Neural progenitor cell (in vitro differentiated cells): Measurements from ENCODE around the gene BTF3. TPM values are rescaled to one million over a fixed set of nuclear protein-coding genes. Genes with fewer than 3 reads are reported as not detected.

Experiments used
- DNase-seq: peaks from one replicate; pipeline ENCODE4 v3.0.0-alpha.2; 2016; ENCODE audit warnings: low spot score
- H2AFZ ChIP-seq: fragments of 200-600 bp; sonication (generic); replicated peaks from 2 replicates; pipeline ENCODE4 v1.6.1; 2016; ENCODE audit warnings: antibody characterized with exemption
- H3F3A ChIP-seq: fragments of 200-600 bp; sonication (generic); 2 replicates; pipeline ENCODE4 v1.6.1; 2016; ENCODE audit warnings: antibody characterized with exemption, low read depth
- H3K27ac ChIP-seq: fragments of 200-600 bp; sonication (generic); 2 replicates; pipeline ENCODE4 v1.5.1; 2016; ENCODE audit warnings: mild to moderate bottlenecking
- H3K27me3 ChIP-seq: fragments of 200-600 bp; sonication (generic); 2 replicates; pipeline ENCODE4 v1.6.1; 2016; ENCODE audit warnings: mild to moderate bottlenecking, moderate library complexity
- H3K36me3 ChIP-seq: fragments of 200-600 bp; sonication (generic); 2 replicates; pipeline ENCODE4 v1.5.1; 2016
- H3K4me1 ChIP-seq: fragments of 200-600 bp; sonication (generic); 2 replicates; pipeline ENCODE4 v1.6.1; 2016; ENCODE audit warnings: mixed run types
- H3K4me2 ChIP-seq: fragments of 200-600 bp; sonication (generic); 2 replicates; pipeline ENCODE4 v1.6.1; 2016
- H3K4me3 ChIP-seq: fragments of 200-600 bp; sonication (generic); 2 replicates; pipeline ENCODE4 v1.5.1; 2016
- H3K79me2 ChIP-seq: fragments of 200-600 bp; sonication (generic); 2 replicates; pipeline ENCODE4 v1.6.1; 2016; ENCODE audit warnings: low read depth
- H3K9ac ChIP-seq: fragments of 200-600 bp; sonication (generic); 2 replicates; pipeline ENCODE4 v1.6.1; 2016
- H3K9me3 ChIP-seq: fragments of 200-600 bp; sonication (generic); 2 replicates; pipeline ENCODE4 v1.5.1; 2016; ENCODE audit warnings: low read depth
- H4K20me1 ChIP-seq: fragments of 200-600 bp; sonication (generic); 2 replicates; pipeline ENCODE4 v1.6.1; 2016; ENCODE audit warnings: low read depth
- H3K27ac Mint-ChIP-seq: 3 replicates; pipeline ENCODE4 v1.8.0; 2021; ENCODE audit warnings: mixed read lengths
- H3K27me3 Mint-ChIP-seq: 2 replicates; pipeline ENCODE4 v1.8.0; 2022; ENCODE audit warnings: low read depth, mild to moderate bottlenecking, inconsistent platforms, moderate library complexity, mixed read lengths; ENCODE audit not compliant: insufficient read depth
- H3K36me3 Mint-ChIP-seq: 3 replicates; pipeline ENCODE4 v1.8.0; 2021; ENCODE audit warnings: mixed read lengths
- H3K4me1 Mint-ChIP-seq: 3 replicates; pipeline ENCODE4 v1.8.0; 2021; ENCODE audit warnings: mixed read lengths
- H3K4me3 Mint-ChIP-seq: 3 replicates; pipeline ENCODE4 v1.8.0; 2021; ENCODE audit warnings: mild to moderate bottlenecking, moderate library complexity, mixed read lengths
- H3K9me3 Mint-ChIP-seq: 3 replicates; pipeline ENCODE4 v1.8.0; 2020; ENCODE audit warnings: mixed read lengths
- CTCF ChIP-seq: fragments of 200-600 bp; sonication (generic); IDR thresholded peaks from 2 replicates; pipeline ENCODE4 v1.5.1; 2017; ENCODE audit warnings: antibody characterized with exemption, mild to moderate bottlenecking
- EZH2 ChIP-seq: fragments of 200-600 bp; sonication (generic); IDR thresholded peaks from 2 replicates; pipeline ENCODE4 v1.6.1; 2017; ENCODE audit warnings: antibody characterized with exemption, mild to moderate bottlenecking, moderate library complexity
- EZH2phosphoT487 ChIP-seq: fragments of 200-600 bp; sonication (generic); IDR thresholded peaks from 2 replicates; pipeline ENCODE4 v1.6.1; 2017; ENCODE audit warnings: antibody characterized with exemption
- total RNA-seq: library from RNA; depleted of rRNA; stranded (reverse); fragments of >200 nt; gene quantifications from 2 replicates; pipeline ENCODE4 v1.2.3, GENCODE V29; 2015; ENCODE audit warnings: low replicate concordance

BTF3 gene
- total RNA-seq, 1 donor from 2014 or later = 885 TPM

GRCh38 chr5:73494721-73495120 is 3.5 kb upstream of the BTF3 start:
- Histone ChIP-seq H3K79me2 (peaks cover 30% of the 10 kb centered on the region), H3K9ac (no peak overlapping the region), H3K4me3 (no peak overlapping the region), H3K4me2 (no peak overlapping the region), H3K36me3 (no peaks in the 10 kb centered on the region), H4K20me1 (peaks cover 6% of the 10 kb centered on the region), H3K27ac (no peak overlapping the region), H2AFZ (no peak overlapping the region), H3K4me1 (peaks cover 14% of the 10 kb centered on the region), H3K9me3 (no peaks in the 10 kb centered on the region), H3F3A (peaks cover 12% of the 10 kb centered on the region), H3K27me3 (no peaks in the 10 kb centered on the region)
- H3K9me3 Mint-ChIP-seq = no peaks in the 10 kb centered on the region
- peaks cover 14% of the 10 kb centered on the region for H3K4me1 Mint-ChIP-seq
- no peak for DNase-seq
- no peak overlapping the region for H3K4me3 Mint-ChIP-seq
- H3K27ac Mint-ChIP-seq = no peak overlapping the region
- H3K27me3 Mint-ChIP-seq = no peaks in the 10 kb centered on the region
- H3K36me3 Mint-ChIP-seq = no peaks in the 10 kb centered on the region
- TF ChIP-seq EZH2phosphoT487 (no peak), EZH2 (no peak), CTCF (no peak)

DNA sequence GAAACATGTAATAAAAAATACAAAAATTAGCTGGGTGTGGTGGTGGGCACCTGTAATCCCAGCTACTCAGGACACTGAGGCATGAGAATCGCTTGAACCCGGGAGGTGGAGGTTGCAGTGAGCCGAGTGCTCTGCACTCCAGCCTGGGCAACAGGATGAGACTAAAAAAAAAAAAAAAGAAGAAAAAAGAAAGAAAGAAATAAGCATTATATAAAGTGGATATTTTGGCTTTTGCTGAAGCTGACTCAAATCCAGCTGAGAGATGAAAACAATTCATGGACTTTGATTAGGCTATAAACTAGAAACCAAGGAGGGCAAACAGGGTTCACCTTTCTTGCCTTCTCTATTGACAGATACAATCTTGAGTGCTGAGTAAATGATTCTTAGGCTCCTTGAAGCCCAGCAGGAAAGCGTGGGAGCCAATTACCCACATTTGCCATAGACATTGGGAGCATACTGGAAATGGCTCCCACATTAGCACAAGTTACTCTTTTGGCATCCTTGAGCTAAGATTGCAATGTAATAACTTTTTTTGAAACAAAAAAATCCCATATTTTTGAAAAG is 2.4 kb upstream of the BTF3 start:
- Mint-ChIP-seq H3K9me3 (no peaks in the 10 kb centered on the region), H3K4me3 (no peak overlapping the region), H3K27me3 (no peaks in the 10 kb centered on the region), H3K36me3 (no peaks in the 10 kb centered on the region), H3K27ac (no peak overlapping the region), H3K4me1 (peaks cover 20% of the 10 kb centered on the region)
- Histone ChIP-seq H3K27me3 (no peaks in the 10 kb centered on the region), H2AFZ (no peak overlapping the region), H3K4me1 (peaks cover 24% of the 10 kb centered on the region), H3F3A (peaks cover 12% of the 10 kb centered on the region), H3K27ac (no peak overlapping the region), H3K9me3 (no peaks in the 10 kb centered on the region), H3K36me3 (peaks cover 8% of the 10 kb centered on the region), H3K79me2 (peaks cover 42% of the 10 kb centered on the region), H3K9ac (no peak overlapping the region), H3K4me2 (no peak overlapping the region), H3K4me3 (no peak overlapping the region), H4K20me1 (peaks cover 17% of the 10 kb centered on the region)
- TF ChIP-seq CTCF (no peak), EZH2phosphoT487 (no peak), EZH2 (no peak)
- no peak for DNase-seq

DNA sequence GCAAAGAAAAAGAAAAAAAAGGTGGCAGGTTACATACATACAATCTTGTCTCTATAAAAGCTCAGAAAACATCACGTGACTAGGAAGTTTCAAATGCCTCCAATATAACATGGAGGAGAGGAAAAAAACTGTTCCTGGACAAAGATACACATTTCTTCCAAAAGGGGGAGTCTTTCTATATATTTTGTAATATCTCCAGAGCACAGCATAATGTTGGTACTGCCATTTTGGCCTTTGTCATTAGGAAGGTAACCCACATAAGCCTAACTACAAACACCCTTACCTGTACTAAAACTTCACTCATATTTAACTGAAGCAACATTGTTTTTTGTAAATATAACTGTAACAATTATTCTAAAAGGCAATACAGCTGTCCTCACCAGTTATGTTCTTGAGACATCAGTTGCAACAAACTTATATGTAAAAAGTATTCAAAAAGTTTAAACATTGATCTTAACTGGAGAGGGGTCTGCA is 1.2 kb upstream of the BTF3 start:
- Histone ChIP-seq H3K9me3 (no peaks in the 10 kb centered on the region), H3K27me3 (no peaks in the 10 kb centered on the region), H3K4me3 (peak overlapping the region; percentile 84), H3F3A (peaks cover 12% of the 10 kb centered on the region), H3K79me2 (peaks cover 53% of the 10 kb centered on the region), H2AFZ (peak overlapping the region; percentile 10), H3K36me3 (peaks cover 13% of the 10 kb centered on the region), H3K27ac (peak overlapping the region; percentile 85), H3K4me1 (peaks cover 24% of the 10 kb centered on the region), H3K4me2 (peak overlapping the region; percentile 81), H3K9ac (no peak overlapping the region), H4K20me1 (peaks cover 29% of the 10 kb centered on the region)
- H3K4me1 Mint-ChIP-seq = peaks cover 20% of the 10 kb centered on the region
- DNase-seq = peak; percentile 42
- peaks cover 6% of the 10 kb centered on the region for H3K36me3 Mint-ChIP-seq
- peak overlapping the region; percentile 95 for H3K4me3 Mint-ChIP-seq
- no peak for TF ChIP-seq EZH2phosphoT487
- TF ChIP-seq EZH2 = no peak
- TF ChIP-seq CTCF = peak; percentile 54
- no peaks in the 10 kb centered on the region for H3K9me3 Mint-ChIP-seq
- H3K27me3 Mint-ChIP-seq = no peaks in the 10 kb centered on the region
- peak overlapping the region; percentile 31 for H3K27ac Mint-ChIP-seq
